ENCODE data around the gene PPARA.

PPARA gene

DNA sequence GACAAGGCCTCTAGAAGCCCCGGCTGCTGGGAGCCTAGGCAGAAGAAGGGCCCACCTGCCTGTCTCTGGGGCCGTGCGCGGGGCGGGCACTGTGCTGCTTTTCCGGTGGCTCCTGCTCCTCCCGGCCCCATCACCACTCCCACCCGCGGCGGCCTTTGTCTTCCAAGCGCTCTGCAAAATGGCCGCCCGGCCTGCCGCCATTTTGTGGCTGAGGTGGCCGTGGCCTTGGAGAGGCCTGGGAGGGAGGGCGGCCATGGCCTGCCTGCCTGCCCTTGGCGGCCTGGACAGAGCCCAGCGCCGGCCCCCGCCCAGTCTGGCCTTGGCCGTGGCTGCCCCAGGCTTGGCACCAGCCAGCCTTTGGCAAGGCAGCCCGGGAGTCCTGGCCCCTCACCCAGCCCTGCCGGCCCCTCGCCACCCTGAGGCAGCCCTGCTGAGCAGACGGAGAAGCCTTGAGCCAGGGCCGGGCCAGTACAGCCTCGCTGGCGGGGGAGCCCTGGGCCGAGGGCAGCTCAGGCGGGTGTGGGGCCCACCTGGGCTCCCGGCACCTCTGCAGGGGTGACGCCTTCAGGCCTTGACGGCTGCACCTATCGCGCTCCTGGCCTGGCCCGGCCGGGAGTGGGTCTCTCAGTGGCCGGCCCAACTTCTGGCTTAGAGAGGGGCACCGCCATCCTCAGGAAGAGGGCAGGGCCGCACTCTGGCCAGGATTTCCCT, 46.0 kb upstream of the PPARA start:
- TF ChIP-seq YY1 (IDR thresholded peaks at IDR 0.05; ENCODE audit: low read depth) (peak; percentile 87), TAF1 (IDR thresholded peaks at IDR 0.05; ENCODE audit: low read depth) (no peak)

DNA sequence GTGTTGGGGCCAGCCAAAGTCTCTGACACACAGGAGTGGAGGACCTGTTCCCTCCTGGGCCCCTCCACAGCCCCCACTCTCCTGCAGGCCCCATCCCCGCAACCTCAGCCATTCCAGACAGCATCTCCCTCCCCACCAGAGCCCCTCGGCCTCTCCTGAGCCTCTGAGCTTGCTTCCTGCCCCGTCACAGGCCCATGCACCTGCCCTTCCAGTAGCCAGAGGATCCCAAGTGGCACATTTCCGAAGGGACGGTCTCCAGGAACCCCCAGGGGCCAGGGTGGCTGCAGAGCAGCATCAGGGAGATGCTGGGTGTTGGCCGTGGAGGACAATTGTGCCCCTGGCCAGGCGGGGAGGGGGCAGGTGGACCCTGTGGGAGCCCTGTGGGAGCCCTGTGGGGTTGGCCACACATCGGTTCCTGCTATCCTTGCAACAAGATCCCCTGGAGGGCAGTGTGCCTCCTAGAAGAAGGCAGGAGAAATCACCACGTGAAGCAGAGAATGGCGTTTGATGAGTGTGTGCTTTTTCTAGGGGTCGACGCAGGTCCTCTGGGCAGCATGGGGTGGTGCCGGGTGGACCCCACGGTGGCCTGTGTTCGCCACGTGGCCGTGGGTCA, 45.3 kb upstream of the PPARA start:
- TF ChIP-seq NFIC (IDR thresholded peaks at IDR 0.05) (no peak), TEAD4 (IDR thresholded peaks at IDR 0.05) (no peak), MAX (IDR thresholded peaks at IDR 0.05) (peak; percentile 69; the same call in 1 of the 2 replicates), REST (IDR thresholded peaks at IDR 0.05; ENCODE audit: low read depth) (no peak), RAD21 (IDR thresholded peaks at IDR 0.05; ENCODE audit: low read depth) (no peak), CREB1 (IDR thresholded peaks at IDR 0.05; ENCODE audit: low read depth) (no peak), USF1 (IDR thresholded peaks at IDR 0.05) (peak; percentile 30), TCF12 (IDR thresholded peaks at IDR 0.05; ENCODE audit: low read depth) (peak; percentile 55; the same call in 1 of the 2 replicates), YY1 (IDR thresholded peaks at IDR 0.05; ENCODE audit: low read depth) (no peak), CEBPB (IDR thresholded peaks at IDR 0.05) (no peak), FOXM1 (IDR thresholded peaks at IDR 0.05; ENCODE audit: borderline replicate concordance, low read depth) (no peak), ZBTB7A (IDR thresholded peaks at IDR 0.05; ENCODE audit: low read depth) (no peak; the same call in 1 of the 2 replicates), TAF1 (IDR thresholded peaks at IDR 0.05; ENCODE audit: low read depth) (no peak), EGR1 (IDR thresholded peaks at IDR 0.05) (no peak), EP300 (IDR thresholded peaks at IDR 0.05; ENCODE audit: borderline replicate concordance) (no peak)

GRCh38 chr22:46105494-46106278, 44.6 kb upstream of the PPARA start:
- TF ChIP-seq YY1 (IDR thresholded peaks at IDR 0.05; ENCODE audit: low read depth) (no peak), USF1 (IDR thresholded peaks at IDR 0.05) (no peak), TEAD4 (IDR thresholded peaks at IDR 0.05) (peak; percentile 32; the same call in 1 of the 2 replicates), CREB1 (IDR thresholded peaks at IDR 0.05; ENCODE audit: low read depth) (no peak), FOXM1 (IDR thresholded peaks at IDR 0.05; ENCODE audit: borderline replicate concordance, low read depth) (no peak), CEBPB (IDR thresholded peaks at IDR 0.05) (peak; percentile 65; the same call in 1 of the 2 replicates), NFIC (IDR thresholded peaks at IDR 0.05) (peak; percentile 66; the same call in 1 of the 2 replicates), EGR1 (IDR thresholded peaks at IDR 0.05) (no peak), EP300 (IDR thresholded peaks at IDR 0.05; ENCODE audit: borderline replicate concordance) (peak; percentile 55; the same call in 1 of the 2 replicates), TAF1 (IDR thresholded peaks at IDR 0.05; ENCODE audit: low read depth) (no peak), TCF12 (IDR thresholded peaks at IDR 0.05; ENCODE audit: low read depth) (peak; percentile 50), REST (IDR thresholded peaks at IDR 0.05; ENCODE audit: low read depth) (no peak), RAD21 (IDR thresholded peaks at IDR 0.05; ENCODE audit: low read depth) (no peak), ZBTB7A (IDR thresholded peaks at IDR 0.05; ENCODE audit: low read depth) (peak; percentile 86; the same call in 1 of the 2 replicates), MAX (IDR thresholded peaks at IDR 0.05) (0 out of 2 replicates have a peak, but pooled peaks have one; percentile 13)

- TF ChIP-seq USF1 (IDR thresholded peaks at IDR 0.05) (no peak), MAX (IDR thresholded peaks at IDR 0.05) (peak; percentile 25; the same call in 1 of the 2 replicates), CEBPB (IDR thresholded peaks at IDR 0.05) (no peak), ZBTB7A (IDR thresholded peaks at IDR 0.05; ENCODE audit: low read depth) (peak; percentile 21; the same call in 1 of the 2 replicates), REST (IDR thresholded peaks at IDR 0.05; ENCODE audit: low read depth) (no peak), EP300 (IDR thresholded peaks at IDR 0.05; ENCODE audit: borderline replicate concordance) (0 out of 2 replicates have a peak, but pooled peaks have one; percentile 14), NFIC (IDR thresholded peaks at IDR 0.05) (no peak)
Observed at GRCh38 chr22:46106279-46107022, 43.9 kb upstream of the PPARA start.
